Trophoblast cell (in vitro differentiated cells and primary cell): Measurements from ENCODE around the gene AKAP6.

ENCODE experiments used
- DNase-seq, 2 donors: peaks; one replicate each; pipeline ENCODE4 v3.0.0-alpha.2; 2016
- H2AFZ ChIP-seq: 2 replicates; pipeline ENCODE4 v1.6.1; 2013; ENCODE audit warnings: low read length, moderate library complexity, mild to moderate bottlenecking; ENCODE audit not compliant: insufficient read depth, poor library complexity
- H2AK5ac ChIP-seq: 2 replicates; pipeline ENCODE4 v1.6.1; 2013; ENCODE audit warnings: mild to moderate bottlenecking, low read length
- H2BK120ac ChIP-seq: 2 replicates; pipeline ENCODE4 v1.6.1; 2013; ENCODE audit warnings: low read length, mild to moderate bottlenecking, moderate library complexity; ENCODE audit not compliant: insufficient read depth, poor library complexity
- H2BK12ac ChIP-seq: 2 replicates; pipeline ENCODE4 v1.6.1; 2013; ENCODE audit warnings: mild to moderate bottlenecking, low read length, moderate library complexity
- H2BK5ac ChIP-seq: 2 replicates; pipeline ENCODE4 v1.6.1; 2013; ENCODE audit warnings: low read length, low read depth, moderate library complexity, mild to moderate bottlenecking; ENCODE audit not compliant: poor library complexity
- H3K14ac ChIP-seq: 2 replicates; pipeline ENCODE4 v1.6.1; 2013; ENCODE audit warnings: mild to moderate bottlenecking, low read length
- H3K18ac ChIP-seq: 2 replicates; pipeline ENCODE4 v1.6.1; 2013; ENCODE audit warnings: mild to moderate bottlenecking, low read length
- H3K23ac ChIP-seq: 2 replicates; pipeline ENCODE4 v1.6.1; 2013; ENCODE audit warnings: low read length
- H3K27ac ChIP-seq: 2 replicates; pipeline ENCODE4 v1.5.1; 2013; ENCODE audit warnings: low read depth, mild to moderate bottlenecking, inconsistent platforms, low read length, moderate library complexity
- H3K27me3 ChIP-seq: 2 replicates; pipeline ENCODE4 v1.6.1; 2013; ENCODE audit warnings: inconsistent platforms, mild to moderate bottlenecking, low read length, moderate library complexity; ENCODE audit not compliant: insufficient read depth
- H3K36me3 ChIP-seq, 2 experiments: 1 replicate in 1 of 2; 2 replicates in 1 of 2; pipeline ENCODE4 v1.6.1; 2013; ENCODE audit warnings: low read length in 2 of 2, mild to moderate bottlenecking in 2 of 2, moderate library complexity in 1 of 2; ENCODE audit not compliant: insufficient read depth in 2 of 2, control insufficient read depth in 1 of 2
- H3K4ac ChIP-seq: 2 replicates; pipeline ENCODE4 v1.6.1; 2013; ENCODE audit warnings: low read depth, mild to moderate bottlenecking, low read length, moderate library complexity
- H3K4me1 ChIP-seq, 2 experiments: 1 replicate in 1 of 2; 2 replicates in 1 of 2; pipeline ENCODE4 v1.6.1; 2013; ENCODE audit warnings: low read length in 2 of 2, mild to moderate bottlenecking in 2 of 2, moderate library complexity in 1 of 2; ENCODE audit not compliant: insufficient read depth in 2 of 2, control insufficient read depth in 1 of 2
- H3K4me2 ChIP-seq: 2 replicates; pipeline ENCODE4 v1.6.1; 2013; ENCODE audit warnings: inconsistent platforms, mild to moderate bottlenecking, low read length, moderate library complexity
- H3K4me3 ChIP-seq: 2 replicates; pipeline ENCODE4 v1.5.1; 2013; ENCODE audit warnings: mild to moderate bottlenecking, low read depth, low read length, inconsistent platforms
- H3K79me1 ChIP-seq: one replicate; pipeline ENCODE4 v1.6.1; 2013; ENCODE audit warnings: low read length
- H3K79me2 ChIP-seq: 2 replicates; pipeline ENCODE4 v1.6.1; 2013; ENCODE audit warnings: low read length, mild to moderate bottlenecking; ENCODE audit not compliant: control insufficient read depth, insufficient read depth, poor library complexity
- H3K9ac ChIP-seq: 2 replicates; pipeline ENCODE4 v1.6.1; 2013; ENCODE audit warnings: mild to moderate bottlenecking, low read length
- H3K9me3 ChIP-seq: 2 replicates; pipeline ENCODE4 v1.6.1; 2013; ENCODE audit warnings: low read depth, mild to moderate bottlenecking, control low read depth, inconsistent platforms, low read length; ENCODE audit not compliant: insufficient read depth
- H4K12ac ChIP-seq: 2 replicates; pipeline ENCODE4 v1.6.1; 2013; ENCODE audit warnings: low read depth, mild to moderate bottlenecking, low read length, moderate library complexity
- H4K8ac ChIP-seq: 2 replicates; pipeline ENCODE4 v1.6.1; 2013; ENCODE audit warnings: low read depth, mild to moderate bottlenecking, low read length, moderate library complexity
- H4K91ac ChIP-seq: one replicate; pipeline ENCODE4 v1.6.1; 2013; ENCODE audit warnings: low read depth, mild to moderate bottlenecking, low read length, moderate library complexity
- WGBS: extraction: QIAGEN DNeasy Blood & Tissue Kit; methylation state at CpG from one replicate; pipeline ENCODE4 v1.1.7; 2013; ENCODE audit warnings: missing lambda C conversion rate; ENCODE audit not compliant: insufficient read length, insufficient coverage; ENCODE audit errors: extremely low coverage; 5-methylcytosine and 5-hydroxymethylcytosine counted together

The AKAP6 gene

GRCh38 chr14:32375663-32376062 lies 46.6 kb downstream of the AKAP6 start:
- H3K9ac ChIP-seq = no peak overlapping the region
- H3K27ac ChIP-seq = no peak overlapping the region

DNA sequence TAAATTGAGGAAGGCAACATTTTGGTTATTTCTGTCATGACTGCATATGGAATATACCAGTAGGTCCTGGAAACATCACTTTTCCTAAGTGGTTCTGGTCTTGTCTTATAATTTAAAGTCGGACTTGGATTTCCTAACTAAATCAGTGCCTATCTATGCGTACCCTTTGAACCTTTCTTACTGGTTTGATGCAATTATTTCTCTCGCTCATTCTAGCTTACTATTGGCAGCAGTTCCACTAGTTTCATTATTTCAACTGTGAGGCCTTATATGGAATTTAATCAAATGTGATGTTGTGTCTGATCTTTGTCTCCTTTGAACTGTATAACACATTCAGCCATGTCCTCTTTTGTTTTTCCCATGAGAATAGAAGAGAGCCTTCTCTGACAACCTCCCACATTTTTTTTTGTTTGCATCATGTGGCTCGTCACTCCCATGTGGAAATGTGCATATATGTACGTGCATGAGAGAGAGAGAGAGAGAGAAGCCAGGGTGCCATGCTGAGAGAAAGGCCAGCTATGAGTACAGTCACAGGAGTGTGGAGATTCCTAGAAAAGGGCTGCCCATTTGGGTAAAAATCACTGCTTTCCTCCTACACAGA lies 48.0 kb downstream of the AKAP6 start:
- DNase-seq = no peak
- no CpG with 5 or more reads among the region's 5 CpGs for WGBS
- H4K8ac ChIP-seq = no peak overlapping the region

More at GRCh38 chr14:32375663-32376062, 46.6 kb downstream of the AKAP6 start:
- Histone ChIP-seq H2BK5ac (no peak overlapping the region), H4K91ac (no peak overlapping the region), H3K14ac (no peak overlapping the region), H3K79me2 (no peaks in the 10 kb centered on the region), H3K36me3 (no peaks in the 10 kb centered on the region), H2AK5ac (no peak overlapping the region), H3K9me3 (no peaks in the 10 kb centered on the region), H3K4me3 (no peak overlapping the region), H3K27me3 (no peaks in the 10 kb centered on the region), H2BK120ac (no peak overlapping the region), H3K23ac (no peak overlapping the region), H3K18ac (no peak overlapping the region), H2AFZ (no peak overlapping the region), H3K4me2 (no peak overlapping the region), H3K79me1 (no peaks in the 10 kb centered on the region), H3K4ac (no peak overlapping the region), H4K12ac (no peak overlapping the region), H2BK12ac (no peak overlapping the region), H3K4me1 (no peaks in the 10 kb centered on the region), H4K8ac (no peak overlapping the region)
- WGBS = no CpG with 5 or more reads among the region's 2 CpGs
- DNase-seq = no peak

DNA sequence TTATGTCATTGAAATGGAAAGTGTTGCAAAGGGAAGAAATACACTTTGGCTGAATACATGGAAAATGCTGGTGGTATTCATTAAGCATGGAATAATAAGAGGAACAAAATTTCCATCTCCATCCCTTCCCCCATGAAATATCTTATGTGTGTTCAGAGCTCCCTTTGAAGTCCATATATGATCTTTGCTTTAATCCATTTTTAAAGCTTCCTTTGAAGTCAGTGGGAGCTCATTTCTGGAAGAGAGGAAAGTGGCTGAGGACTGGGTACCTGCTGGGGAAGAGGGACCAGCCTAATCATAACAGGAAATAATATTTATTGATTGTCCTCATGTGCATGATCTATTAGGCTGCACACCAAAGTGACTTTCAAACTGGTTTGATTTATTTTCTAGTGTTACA lies 49.2 kb downstream of the AKAP6 start:
- no peak overlapping the region for H3K4ac ChIP-seq
- no peaks in the 10 kb centered on the region for H3K79me1 ChIP-seq
- no peaks in the 10 kb centered on the region for H3K4me1 ChIP-seq
- H3K4me2 ChIP-seq = no peak overlapping the region
- no peak for DNase-seq
- no peaks in the 10 kb centered on the region for H3K9me3 ChIP-seq
- H3K18ac ChIP-seq = no peak overlapping the region
- no peaks in the 10 kb centered on the region for H3K36me3 ChIP-seq
- H4K12ac ChIP-seq = no peak overlapping the region
- no peak overlapping the region for H2AFZ ChIP-seq
- no peak overlapping the region for H2AK5ac ChIP-seq
- H3K23ac ChIP-seq = no peak overlapping the region
- no peak overlapping the region for H2BK5ac ChIP-seq
- no peak overlapping the region for H4K91ac ChIP-seq
- H2BK120ac ChIP-seq = no peak overlapping the region
- H3K14ac ChIP-seq = no peak overlapping the region
- no peak overlapping the region for H2BK12ac ChIP-seq
- H3K79me2 ChIP-seq = no peaks in the 10 kb centered on the region
- H3K9ac ChIP-seq = no peak overlapping the region
- H3K4me3 ChIP-seq = no peak overlapping the region
- H4K8ac ChIP-seq = no peak overlapping the region
- H3K27ac ChIP-seq = no peak overlapping the region
- H3K27me3 ChIP-seq = no peaks in the 10 kb centered on the region

More for the DNA sequence above, 48.0 kb downstream of the AKAP6 start:
- H2BK120ac ChIP-seq = no peak overlapping the region
- no peak overlapping the region for H2AFZ ChIP-seq
- no peak overlapping the region for H2AK5ac ChIP-seq
- no peak overlapping the region for H3K4me2 ChIP-seq
- no peaks in the 10 kb centered on the region for H3K79me1 ChIP-seq
- H3K27ac ChIP-seq = no peak overlapping the region
- no peak overlapping the region for H2BK12ac ChIP-seq
- no peaks in the 10 kb centered on the region for H3K4me1 ChIP-seq
- no peak overlapping the region for H2BK5ac ChIP-seq
- no peaks in the 10 kb centered on the region for H3K27me3 ChIP-seq
- no peaks in the 10 kb centered on the region for H3K79me2 ChIP-seq
- H3K4me3 ChIP-seq = no peak overlapping the region
- no peak overlapping the region for H3K14ac ChIP-seq
- H3K4ac ChIP-seq = no peak overlapping the region
- no peaks in the 10 kb centered on the region for H3K9me3 ChIP-seq
- no peak overlapping the region for H3K23ac ChIP-seq
- H4K91ac ChIP-seq = no peak overlapping the region
- H4K12ac ChIP-seq = no peak overlapping the region
- H3K36me3 ChIP-seq = no peaks in the 10 kb centered on the region
- no peak overlapping the region for H3K18ac ChIP-seq
- no peak overlapping the region for H3K9ac ChIP-seq

- H3K4ac ChIP-seq = no peak overlapping the region
- H3K4me2 ChIP-seq = no peak overlapping the region
- H3K4me1 ChIP-seq = no peaks in the 10 kb centered on the region
- no peak overlapping the region for H3K23ac ChIP-seq
- H2BK5ac ChIP-seq = no peak overlapping the region
- H3K18ac ChIP-seq = no peak overlapping the region
- no peaks in the 10 kb centered on the region for H3K79me2 ChIP-seq
- H3K27ac ChIP-seq = no peak overlapping the region
- no peaks in the 10 kb centered on the region for H3K79me1 ChIP-seq
- H3K4me3 ChIP-seq = no peak overlapping the region
- no peak overlapping the region for H4K8ac ChIP-seq
- no peaks in the 10 kb centered on the region for H3K36me3 ChIP-seq
- H2AFZ ChIP-seq = no peak overlapping the region
- H3K9me3 ChIP-seq = no peaks in the 10 kb centered on the region
- no peak overlapping the region for H2AK5ac ChIP-seq
- DNase-seq = no peak
- no peak overlapping the region for H3K9ac ChIP-seq
- no peak overlapping the region for H4K91ac ChIP-seq
- H2BK120ac ChIP-seq = no peak overlapping the region
- H2BK12ac ChIP-seq = no peak overlapping the region
- no peaks in the 10 kb centered on the region for H3K27me3 ChIP-seq
- no peak overlapping the region for H3K14ac ChIP-seq
- no peak overlapping the region for H4K12ac ChIP-seq
- WGBS = no CpG with 5 or more reads among the region's 1 CpG
Measured at GRCh38 chr14:32379447-32379846, 50.3 kb downstream of the AKAP6 start.
